Astrocyte (in vitro differentiated cells and primary cell): ENCODE results near the gene TRIM41. TPM values are rescaled to one million over a fixed set of nuclear protein-coding genes. Genes with fewer than 3 reads are reported as not detected.

Experiments used
- DNase-seq: peaks from one replicate; pipeline ENCODE4 v3.0.0-alpha.2; 2010; ENCODE audit warnings: low read depth
- FAIRE-seq: peaks from 2 replicates; lab custom pipeline; 2011; peaks lifted over from hg19 to GRCh38; lab: Jason Lieb, UNC
- H2AFZ ChIP-seq: 2 replicates; pipeline ENCODE4 v1.6.0; 2012; ENCODE audit warnings: low read depth, low read length, inconsistent platforms
- H3K27ac ChIP-seq: 2 replicates; pipeline ENCODE4 v1.5.1; 2011; ENCODE audit warnings: low read depth, low read length, inconsistent platforms
- H3K27me3 ChIP-seq: 2 replicates; pipeline ENCODE4 v1.6.0; 2011; ENCODE audit warnings: low read length, inconsistent platforms; ENCODE audit not compliant: insufficient read depth
- H3K36me3 ChIP-seq: 2 replicates; pipeline ENCODE4 v1.5.1; 2011; ENCODE audit warnings: low read length, inconsistent platforms; ENCODE audit not compliant: insufficient read depth
- H3K4me1 ChIP-seq: 2 replicates; pipeline ENCODE4 v1.5.1; 2011; ENCODE audit warnings: low read length, inconsistent platforms; ENCODE audit not compliant: insufficient read depth
- H3K4me2 ChIP-seq: 2 replicates; pipeline ENCODE4 v1.6.0; 2012; ENCODE audit warnings: low read length, inconsistent platforms
- H3K4me3 ChIP-seq: 2 replicates; pipeline ENCODE4 v1.5.1; 2011; ENCODE audit warnings: low read depth, mild to moderate bottlenecking, low read length, inconsistent platforms; ENCODE audit not compliant: insufficient read depth
- H3K79me2 ChIP-seq: 2 replicates; pipeline ENCODE4 v1.6.0; 2012; ENCODE audit warnings: mild to moderate bottlenecking, low read length, inconsistent platforms; ENCODE audit not compliant: insufficient read depth
- H3K9ac ChIP-seq: 2 replicates; pipeline ENCODE4 v1.6.0; 2012; ENCODE audit warnings: mild to moderate bottlenecking, low read length, inconsistent platforms
- H3K9me3 ChIP-seq: 2 replicates; pipeline ENCODE4 v1.5.1; 2012; ENCODE audit warnings: low read depth, mild to moderate bottlenecking, low read length, inconsistent platforms; ENCODE audit not compliant: insufficient read depth
- H4K20me1 ChIP-seq: 2 replicates; pipeline ENCODE4 v1.6.0; 2012; ENCODE audit warnings: low read length, inconsistent platforms; ENCODE audit not compliant: insufficient read depth
- H3K27ac Mint-ChIP-seq: one replicate; pipeline ENCODE4 v1.8.0; 2021; ENCODE audit warnings: mild to moderate bottlenecking, mixed read lengths; ENCODE audit not compliant: unreplicated experiment
- H3K27me3 Mint-ChIP-seq: one replicate; pipeline ENCODE4 v1.8.0; 2021; ENCODE audit warnings: low read depth, mixed read lengths; ENCODE audit not compliant: unreplicated experiment
- H3K36me3 Mint-ChIP-seq: one replicate; pipeline ENCODE4 v1.8.0; 2021; ENCODE audit warnings: low read depth, mixed read lengths; ENCODE audit not compliant: unreplicated experiment
- H3K4me1 Mint-ChIP-seq: one replicate; pipeline ENCODE4 v1.8.0; 2021; ENCODE audit warnings: low read depth, mixed read lengths; ENCODE audit not compliant: unreplicated experiment
- H3K4me3 Mint-ChIP-seq: one replicate; pipeline ENCODE4 v1.8.0; 2021; ENCODE audit warnings: mild to moderate bottlenecking, moderate library complexity, mixed read lengths; ENCODE audit not compliant: unreplicated experiment
- H3K9me3 Mint-ChIP-seq: one replicate; pipeline ENCODE4 v1.8.0; 2021; ENCODE audit warnings: mild to moderate bottlenecking, mixed read lengths; ENCODE audit not compliant: unreplicated experiment
- EZH2 ChIP-seq: IDR thresholded peaks from 2 replicates; pipeline ENCODE4 v1.6.1; 2012; ENCODE audit warnings: mild to moderate bottlenecking, low read length, inconsistent platforms; ENCODE audit not compliant: insufficient read depth
- total RNA-seq: library from RNA; stranded (reverse); gene quantifications from 2 replicates; pipeline ENCODE4 v1.2.1, GENCODE V29; 2021
- TF ChIP-seq, protein P1 (sequence below): IDR thresholded peaks from 2 replicates; pipeline ENCODE4 v1.5.1; 2011; ENCODE audit warnings: low read depth, mild to moderate bottlenecking, inconsistent platforms, low read length, moderate library complexity; ENCODE audit not compliant: insufficient read depth

Gene TRIM41
- total RNA-seq, 1 donor from 2014 or later = 20.9 TPM

DNA sequence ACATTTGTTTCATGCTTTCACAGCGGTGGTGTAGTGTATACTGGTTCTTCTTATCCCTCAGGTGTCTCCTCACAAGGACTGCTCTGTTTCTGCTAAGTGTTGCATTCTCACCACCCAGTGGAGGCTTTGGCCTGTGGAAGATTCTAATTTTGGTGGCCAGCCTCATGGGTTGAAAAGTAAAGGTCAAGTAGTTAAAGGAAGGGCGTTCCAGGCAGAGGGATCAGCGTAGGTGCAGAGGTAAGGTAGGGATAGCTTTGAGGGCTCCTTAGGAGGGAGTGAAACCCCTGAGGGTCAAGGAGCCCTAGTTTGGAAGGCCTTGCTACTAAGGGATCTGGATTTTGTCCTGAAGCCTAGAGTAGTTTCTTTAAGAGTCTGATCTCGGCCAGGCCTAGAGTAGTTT lies 25.2 kb downstream of the TRIM41 start:
- peaks cover 12% of the 10 kb centered on the region for H3K36me3 Mint-ChIP-seq
- FAIRE-seq (no peak), DNase-seq (no peak)
- H3K27ac Mint-ChIP-seq = peak overlapping the region; percentile 88
- Histone ChIP-seq H3K79me2 (peaks cover 89% of the 10 kb centered on the region), H3K4me2 (peak overlapping the region; percentile 97), H3K27ac (peak overlapping the region; percentile 28), H3K9ac (peak overlapping the region; percentile 99), H2AFZ (no peak overlapping the region), H3K36me3 (peaks cover 9% of the 10 kb centered on the region), H3K9me3 (no peaks in the 10 kb centered on the region), H4K20me1 (peaks cover 57% of the 10 kb centered on the region), H3K4me1 (peaks cover 16% of the 10 kb centered on the region), H3K4me3 (peak overlapping the region; percentile 71), H3K27me3 (no peaks in the 10 kb centered on the region)
- H3K4me1 Mint-ChIP-seq = peaks cover 31% of the 10 kb centered on the region
- TF ChIP-seq EZH2 = no peak
- TF ChIP-seq, protein P1, sequence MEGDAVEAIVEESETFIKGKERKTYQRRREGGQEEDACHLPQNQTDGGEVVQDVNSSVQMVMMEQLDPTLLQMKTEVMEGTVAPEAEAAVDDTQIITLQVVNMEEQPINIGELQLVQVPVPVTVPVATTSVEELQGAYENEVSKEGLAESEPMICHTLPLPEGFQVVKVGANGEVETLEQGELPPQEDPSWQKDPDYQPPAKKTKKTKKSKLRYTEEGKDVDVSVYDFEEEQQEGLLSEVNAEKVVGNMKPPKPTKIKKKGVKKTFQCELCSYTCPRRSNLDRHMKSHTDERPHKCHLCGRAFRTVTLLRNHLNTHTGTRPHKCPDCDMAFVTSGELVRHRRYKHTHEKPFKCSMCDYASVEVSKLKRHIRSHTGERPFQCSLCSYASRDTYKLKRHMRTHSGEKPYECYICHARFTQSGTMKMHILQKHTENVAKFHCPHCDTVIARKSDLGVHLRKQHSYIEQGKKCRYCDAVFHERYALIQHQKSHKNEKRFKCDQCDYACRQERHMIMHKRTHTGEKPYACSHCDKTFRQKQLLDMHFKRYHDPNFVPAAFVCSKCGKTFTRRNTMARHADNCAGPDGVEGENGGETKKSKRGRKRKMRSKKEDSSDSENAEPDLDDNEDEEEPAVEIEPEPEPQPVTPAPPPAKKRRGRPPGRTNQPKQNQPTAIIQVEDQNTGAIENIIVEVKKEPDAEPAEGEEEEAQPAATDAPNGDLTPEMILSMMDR = no peak
- H3K9me3 Mint-ChIP-seq = no peaks in the 10 kb centered on the region
- no peaks in the 10 kb centered on the region for H3K27me3 Mint-ChIP-seq
- peak overlapping the region; percentile 91 for H3K4me3 Mint-ChIP-seq

GRCh38 chr5:181255276-181255675 lies 32.2 kb downstream of the TRIM41 start:
- H2AFZ ChIP-seq = no peak overlapping the region
- H3K4me2 ChIP-seq = no peak overlapping the region
- peaks cover 94% of the 10 kb centered on the region for H4K20me1 ChIP-seq
- Mint-ChIP-seq H3K9me3 (no peaks in the 10 kb centered on the region), H3K27me3 (no peaks in the 10 kb centered on the region), H3K4me3 (peak overlapping the region; percentile 37), H3K4me1 (peaks cover 35% of the 10 kb centered on the region), H3K27ac (no peak overlapping the region), H3K36me3 (peaks cover 12% of the 10 kb centered on the region)
- H3K9ac ChIP-seq = no peak overlapping the region
- no peak for DNase-seq
- peaks cover 98% of the 10 kb centered on the region for H3K79me2 ChIP-seq
- H3K4me3 ChIP-seq = no peak overlapping the region
- peaks cover 12% of the 10 kb centered on the region for H3K4me1 ChIP-seq
- H3K27ac ChIP-seq = no peak overlapping the region
- peaks cover 23% of the 10 kb centered on the region for H3K36me3 ChIP-seq
- no peaks in the 10 kb centered on the region for H3K9me3 ChIP-seq
- TF ChIP-seq, protein P1 = no peak
- TF ChIP-seq EZH2 = no peak
- H3K27me3 ChIP-seq = no peaks in the 10 kb centered on the region
- FAIRE-seq = no peak

GRCh38 chr5:181255836-181256578 lies 32.9 kb downstream of the TRIM41 start:
- no peak for FAIRE-seq
- TF ChIP-seq EZH2 = no peak
- TF ChIP-seq, protein P1 = no peak
- Histone ChIP-seq H3K9ac (no peak overlapping the region), H3K4me1 (peaks cover 12% of the 10 kb centered on the region), H4K20me1 (peaks cover 92% of the 10 kb centered on the region), H3K4me3 (no peak overlapping the region), H3K36me3 (peaks cover 23% of the 10 kb centered on the region), H3K27ac (no peak overlapping the region), H3K4me2 (no peak overlapping the region), H3K27me3 (no peaks in the 10 kb centered on the region), H3K9me3 (no peaks in the 10 kb centered on the region), H3K79me2 (peaks cover 98% of the 10 kb centered on the region), H2AFZ (no peak overlapping the region)
- no peak for DNase-seq
- Mint-ChIP-seq H3K36me3 (peaks cover 9% of the 10 kb centered on the region), H3K4me3 (peak overlapping the region; percentile 31), H3K4me1 (peaks cover 33% of the 10 kb centered on the region), H3K27ac (no peak overlapping the region), H3K9me3 (no peaks in the 10 kb centered on the region), H3K27me3 (no peaks in the 10 kb centered on the region)
